Astrocyte of the cerebellum (primary cell): ENCODE measurements around the gene TMEM200A.

ENCODE experiments used
- DNase-seq: peaks from one replicate; pipeline ENCODE4 v3.0.0-alpha.2; 2011; ENCODE audit warnings: low read depth
- H3K4me3 ChIP-seq: 2 replicates; pipeline ENCODE4 v1.5.1; 2011; ENCODE audit warnings: mild to moderate bottlenecking, low read depth, low read length, moderate library complexity
- CTCF ChIP-seq: IDR thresholded peaks from 2 replicates; pipeline ENCODE4 v1.5.1; 2012; ENCODE audit warnings: low read length, low read depth, moderate library complexity, mild to moderate bottlenecking; ENCODE audit errors: missing control alignments
- in situ Hi-C: cut with HindIII; loops from 2 replicates; pipeline ENCODE4 v1.10.0; 2017; ENCODE audit warnings: low sequenced_read_pairs

The TMEM200A gene

GRCh38 chr6:130411481-130411880 is 45.7 kb downstream of the TMEM200A start:
- DNase-seq = no peak
- no peak overlapping the region for H3K4me3 ChIP-seq
- in situ Hi-C loops = no loop called here

GRCh38 chr6:130412556-130413290 is 46.9 kb downstream of the TMEM200A start:
- no peak for DNase-seq
- in situ Hi-C loops = no loop called here
- H3K4me3 ChIP-seq = no peak overlapping the region
- no peak for TF ChIP-seq CTCF

More at GRCh38 chr6:130411481-130411880, 45.7 kb downstream of the TMEM200A start:
- no peak for TF ChIP-seq CTCF

GRCh38 chr6:130417951-130418350 is 52.1 kb downstream of the TMEM200A start:
- no peak for TF ChIP-seq CTCF
- in situ Hi-C loops = no loop called here
- no peak overlapping the region for H3K4me3 ChIP-seq
- DNase-seq = peak; percentile 9

- no peak for DNase-seq
- no peak for TF ChIP-seq CTCF
- no peak overlapping the region for H3K4me3 ChIP-seq
- in situ Hi-C loops = no loop called here
These were observed 55.1 kb downstream of the TMEM200A start for GRCh38 chr6:130420911-130421310.

GRCh38 chr6:130421585-130421984 is 55.8 kb downstream of the TMEM200A start:
- peak; percentile 51 for DNase-seq
- H3K4me3 ChIP-seq = no peak overlapping the region
- in situ Hi-C loops = no loop called here
- no peak for TF ChIP-seq CTCF

GRCh38 chr6:130423044-130423443 is 57.2 kb downstream of the TMEM200A start:
- no peak for DNase-seq
- H3K4me3 ChIP-seq = no peak overlapping the region
- in situ Hi-C loops = no loop called here

More at GRCh38 chr6:130423044-130423443, 57.2 kb downstream of the TMEM200A start:
- no peak for TF ChIP-seq CTCF
